OCI-LY1 (cell line): ENCODE data around the gene USP49.

ENCODE experiments used
- H2AFZ ChIP-seq: fragments of 200-600 bp; sonication (generic), shearing (Covaris generic); 2 replicates; pipeline ENCODE4 v1.6.0; 2014; ENCODE audit warnings: antibody characterized with exemption, mild to moderate bottlenecking, low read length
- H3F3A ChIP-seq: fragments of 200-600 bp; sonication (generic), shearing (Covaris generic); 2 replicates; pipeline ENCODE4 v1.6.0; 2014; ENCODE audit warnings: mild to moderate bottlenecking, antibody characterized with exemption, low read length, moderate library complexity; ENCODE audit not compliant: insufficient read depth
- H3K27ac ChIP-seq: fragments of 200-600 bp; sonication (generic); 2 replicates; pipeline ENCODE4 v1.5.1; 2014; ENCODE audit warnings: low read length, mixed run types, mild to moderate bottlenecking, low read depth; ENCODE audit not compliant: poor library complexity, severe bottlenecking
- H3K27me3 ChIP-seq: fragments of 200-600 bp; sonication (generic); 2 replicates; pipeline ENCODE4 v1.6.0; 2014; ENCODE audit warnings: antibody characterized with exemption, mild to moderate bottlenecking, low read length, moderate library complexity; ENCODE audit not compliant: insufficient read depth
- H3K36me3 ChIP-seq: fragments of 200-600 bp; sonication (generic); 2 replicates; pipeline ENCODE4 v1.6.1; 2014; ENCODE audit warnings: mild to moderate bottlenecking, antibody characterized with exemption, low read length, moderate library complexity, mixed read lengths; ENCODE audit not compliant: insufficient read depth
- H3K4me1 ChIP-seq: fragments of 200-600 bp; sonication (generic); 2 replicates; pipeline ENCODE4 v1.5.1; 2014; ENCODE audit warnings: mild to moderate bottlenecking, low read length, moderate library complexity; ENCODE audit not compliant: insufficient read depth, severe bottlenecking
- H3K4me2 ChIP-seq: fragments of 200-600 bp; sonication (generic), shearing (Covaris generic); 2 replicates; pipeline ENCODE4 v1.6.1; 2014; ENCODE audit warnings: low read length
- H3K4me3 ChIP-seq: fragments of 200-600 bp; sonication (generic); 2 replicates; pipeline ENCODE4 v1.5.1; 2014; ENCODE audit warnings: low read length, low read depth, mild to moderate bottlenecking, mixed read lengths; ENCODE audit not compliant: poor library complexity, severe bottlenecking
- H3K79me2 ChIP-seq: fragments of 200-600 bp; shearing (Covaris generic); 2 replicates; pipeline ENCODE4 v1.6.1; 2016; ENCODE audit warnings: mixed run types, low read length, mixed read lengths; ENCODE audit not compliant: insufficient read depth
- H3K9ac ChIP-seq: fragments of 200-600 bp; sonication (generic), shearing (Covaris generic); 2 replicates; pipeline ENCODE4 v1.6.1; 2014; ENCODE audit warnings: mild to moderate bottlenecking, low read length, mixed read lengths
- H3K9me2 ChIP-seq: fragments of 200-600 bp; sonication (generic), shearing (Covaris generic); 2 replicates; pipeline ENCODE4 v1.6.1; 2014; ENCODE audit warnings: low read depth, mild to moderate bottlenecking, low read length, mixed read lengths
- H3K9me3 ChIP-seq: fragments of 200-600 bp; shearing (Covaris generic); 2 replicates; pipeline ENCODE4 v1.6.1; 2014; ENCODE audit warnings: low read length, mixed read lengths
- H4K20me1 ChIP-seq: fragments of 200-600 bp; sonication (generic), shearing (Covaris generic); 2 replicates; pipeline ENCODE4 v1.6.0; 2016; ENCODE audit warnings: mild to moderate bottlenecking, low read length; ENCODE audit not compliant: insufficient read depth
- EZH2 ChIP-seq: fragments of 200-600 bp; sonication (generic), shearing (Covaris generic); IDR thresholded peaks from 2 replicates; pipeline ENCODE4 v1.8.0; 2017; ENCODE audit warnings: borderline replicate concordance, mixed run types, mild to moderate bottlenecking, antibody characterized with exemption, low read length, moderate library complexity, mixed read lengths
- TF ChIP-seq, protein P1 (sequence below): fragments of 200-600 bp; sonication (generic), shearing (Covaris generic); IDR thresholded peaks from 2 replicates; pipeline ENCODE4 v1.5.1; 2017; ENCODE audit warnings: mild to moderate bottlenecking, antibody characterized with exemption, low read length, moderate library complexity, mixed read lengths

The USP49 gene

GRCh38 chr6:41843178-41843577 lies 52.0 kb downstream of the USP49 start:
- no peak overlapping the region for H3K9ac ChIP-seq
- H3K79me2 ChIP-seq, result 0 out of 2 replicates have a peak, but pooled peaks cover 6% of the 10 kb centered on the region
- no peak overlapping the region for H3K4me3 ChIP-seq
- no peak overlapping the region for H2AFZ ChIP-seq
- no peak for TF ChIP-seq EZH2
- TF ChIP-seq, protein P1, sequence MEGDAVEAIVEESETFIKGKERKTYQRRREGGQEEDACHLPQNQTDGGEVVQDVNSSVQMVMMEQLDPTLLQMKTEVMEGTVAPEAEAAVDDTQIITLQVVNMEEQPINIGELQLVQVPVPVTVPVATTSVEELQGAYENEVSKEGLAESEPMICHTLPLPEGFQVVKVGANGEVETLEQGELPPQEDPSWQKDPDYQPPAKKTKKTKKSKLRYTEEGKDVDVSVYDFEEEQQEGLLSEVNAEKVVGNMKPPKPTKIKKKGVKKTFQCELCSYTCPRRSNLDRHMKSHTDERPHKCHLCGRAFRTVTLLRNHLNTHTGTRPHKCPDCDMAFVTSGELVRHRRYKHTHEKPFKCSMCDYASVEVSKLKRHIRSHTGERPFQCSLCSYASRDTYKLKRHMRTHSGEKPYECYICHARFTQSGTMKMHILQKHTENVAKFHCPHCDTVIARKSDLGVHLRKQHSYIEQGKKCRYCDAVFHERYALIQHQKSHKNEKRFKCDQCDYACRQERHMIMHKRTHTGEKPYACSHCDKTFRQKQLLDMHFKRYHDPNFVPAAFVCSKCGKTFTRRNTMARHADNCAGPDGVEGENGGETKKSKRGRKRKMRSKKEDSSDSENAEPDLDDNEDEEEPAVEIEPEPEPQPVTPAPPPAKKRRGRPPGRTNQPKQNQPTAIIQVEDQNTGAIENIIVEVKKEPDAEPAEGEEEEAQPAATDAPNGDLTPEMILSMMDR, result no peak
- H4K20me1 ChIP-seq, result no peaks in the 10 kb centered on the region
- no peaks in the 10 kb centered on the region; the same call in 1 of the 2 replicates for H3F3A ChIP-seq
- H3K9me3 ChIP-seq, result no peaks in the 10 kb centered on the region
- H3K36me3 ChIP-seq, result peaks cover 14% of the 10 kb centered on the region
- no peak overlapping the region for H3K4me2 ChIP-seq
- no peaks in the 10 kb centered on the region for H3K9me2 ChIP-seq
- H3K27me3 ChIP-seq, result no peaks in the 10 kb centered on the region
- no peak overlapping the region for H3K27ac ChIP-seq
- H3K4me1 ChIP-seq, result no peaks in the 10 kb centered on the region

- H3K27me3 ChIP-seq, result no peaks in the 10 kb centered on the region
Measured at GRCh38 chr6:41840326-41840725, 54.8 kb downstream of the USP49 start.

GRCh38 chr6:41836660-41837052 lies 58.5 kb downstream of the USP49 start:
- Histone ChIP-seq H3K27me3 (no peaks in the 10 kb centered on the region), H3K9me2 (no peaks in the 10 kb centered on the region), H4K20me1 (no peaks in the 10 kb centered on the region), H3K27ac (no peak overlapping the region), H3K4me1 (peaks cover 7% of the 10 kb centered on the region), H3K79me2 (0 out of 2 replicates have a peak, but pooled peaks cover 6% of the 10 kb centered on the region), H3K4me2 (no peak overlapping the region), H3K4me3 (no peak overlapping the region), H3K36me3 (peaks cover 17% of the 10 kb centered on the region), H3F3A (no peaks in the 10 kb centered on the region), H3K9ac (no peak overlapping the region), H3K9me3 (no peaks in the 10 kb centered on the region), H2AFZ (no peak overlapping the region)
- TF ChIP-seq EZH2, result no peak
- TF ChIP-seq, protein P1, result no peak

More at GRCh38 chr6:41840326-41840725, 54.8 kb downstream of the USP49 start:
- Histone ChIP-seq H3F3A (no peaks in the 10 kb centered on the region), H3K9me3 (no peaks in the 10 kb centered on the region), H4K20me1 (no peaks in the 10 kb centered on the region), H3K9ac (no peak overlapping the region), H3K4me1 (peaks cover 7% of the 10 kb centered on the region), H3K27ac (no peak overlapping the region), H2AFZ (no peak overlapping the region), H3K79me2 (0 out of 2 replicates have a peak, but pooled peaks cover 6% of the 10 kb centered on the region), H3K4me3 (no peak overlapping the region), H3K36me3 (peaks cover 16% of the 10 kb centered on the region), H3K9me2 (no peaks in the 10 kb centered on the region), H3K4me2 (no peak overlapping the region)
- no peak for TF ChIP-seq EZH2
- TF ChIP-seq, protein P1, result no peak
